ENCODE measurements around the gene CDK3.

The CDK3 gene

GRCh38 chr17:75987041-75987440, 13.6 kb upstream of the CDK3 start:
- in situ Hi-C loops (cut with MboI; ENCODE audit: low sequenced_read_pairs), result no loop called here

- in situ Hi-C loops (cut with MboI; ENCODE audit: low sequenced_read_pairs), result no loop called here
Observed at GRCh38 chr17:75991396-75991795, 9.3 kb upstream of the CDK3 start.

- in situ Hi-C loops (cut with MboI; ENCODE audit: low sequenced_read_pairs), result no loop called here
Observed at GRCh38 chr17:75994802-75995370, 5.8 kb upstream of the CDK3 start.

GRCh38 chr17:75995385-75995925, 5.2 kb upstream of the CDK3 start:
- in situ Hi-C loops (cut with MboI; ENCODE audit: low sequenced_read_pairs), result no loop called here

- in situ Hi-C loops (cut with MboI; ENCODE audit: low sequenced_read_pairs), result no loop called here
Observed at GRCh38 chr17:75996665-75997590, 3.7 kb upstream of the CDK3 start.

GRCh38 chr17:75998327-75998795, 2.3 kb upstream of the CDK3 start:
- in situ Hi-C loops (cut with MboI; ENCODE audit: low sequenced_read_pairs), result no loop called here

GRCh38 chr17:76000016-76000754, 470 bp upstream of the CDK3 start:
- in situ Hi-C loops (cut with MboI; ENCODE audit: low sequenced_read_pairs), result loop anchor here (10.0 to 25.0 kb wide), 2 partner anchors 95 to 112 kb away; partner anchors contain the start of genes EXOC7 and MRPL38

- in situ Hi-C loops (cut with MboI; ENCODE audit: low sequenced_read_pairs), result loop anchor here (10.0 to 25.0 kb wide), 2 partner anchors 97 to 110 kb away; partner anchors contain the start of genes EXOC7 and MRPL38
Observed at GRCh38 chr17:76002100-76002499, 1.4 kb downstream of the CDK3 start.

- in situ Hi-C loops (cut with MboI; ENCODE audit: low sequenced_read_pairs), result loop anchor here (10.0 to 25.0 kb wide), 2 partner anchors 99 to 108 kb away; partner anchors contain the start of genes EXOC7 and MRPL38
Observed at GRCh38 chr17:76003915-76004314, 3.3 kb downstream of the CDK3 start.

GRCh38 chr17:76004750-76005262, 4.2 kb downstream of the CDK3 start:
- in situ Hi-C loops (cut with MboI; ENCODE audit: low sequenced_read_pairs), result loop anchor here (10.0 to 25.0 kb wide), 2 partner anchors 100 to 107 kb away; partner anchors contain the start of genes EXOC7 and MRPL38

- in situ Hi-C loops (cut with MboI; ENCODE audit: low sequenced_read_pairs), result loop anchor here (10.0 to 25.0 kb wide), 2 partner anchors 101 to 107 kb away; partner anchors contain the start of genes EXOC7 and MRPL38
Observed at GRCh38 chr17:76005263-76006149, 4.9 kb downstream of the CDK3 start.

- in situ Hi-C loops (cut with MboI; ENCODE audit: low sequenced_read_pairs), result loop anchor here (10.0 to 25.0 kb wide), 2 partner anchors 102 to 105 kb away; partner anchors contain the start of genes EXOC7 and MRPL38
Observed at GRCh38 chr17:76007131-76007849, 6.6 kb downstream of the CDK3 start.

GRCh38 chr17:76007850-76008165, 7.2 kb downstream of the CDK3 start:
- in situ Hi-C loops (cut with MboI; ENCODE audit: low sequenced_read_pairs), result loop anchor here (10.0 to 25.0 kb wide), 2 partner anchors 103 to 104 kb away; partner anchors contain the start of genes EXOC7 and MRPL38

GRCh38 chr17:76008208-76008607, 7.6 kb downstream of the CDK3 start:
- in situ Hi-C loops (cut with MboI; ENCODE audit: low sequenced_read_pairs), result loop anchor here (10.0 to 25.0 kb wide), 2 partner anchors 103 to 104 kb away; partner anchors contain the start of genes EXOC7 and MRPL38

GRCh38 chr17:76008630-76009425, 8.2 kb downstream of the CDK3 start:
- in situ Hi-C loops (cut with MboI; ENCODE audit: low sequenced_read_pairs), result loop anchor here (10.0 to 25.0 kb wide), 2 partner anchors 103 to 104 kb away; partner anchors contain the start of genes EXOC7 and MRPL38

GRCh38 chr17:76009447-76009846, 8.8 kb downstream of the CDK3 start:
- in situ Hi-C loops (cut with MboI; ENCODE audit: low sequenced_read_pairs), result loop anchor here (10.0 to 25.0 kb wide), 2 partner anchors 103 to 105 kb away; partner anchors contain the start of genes EXOC7 and MRPL38

GRCh38 chr17:76009969-76010661, 9.5 kb downstream of the CDK3 start:
- in situ Hi-C loops (cut with MboI; ENCODE audit: low sequenced_read_pairs), result loop anchor here (10.0 to 25.0 kb wide), 2 partner anchors 102 to 105 kb away; partner anchors contain the start of genes EXOC7 and MRPL38
